Stomach (tissue), 4 donors: ENCODE results near the gene ANLN.

Source experiments
- CTCF ChIP-seq, 7 experiments: fragments of 450-650 bp in 4 of 7; fragments of 200-600 bp in 3 of 7; sonication (generic) in 3 of 7; IDR thresholded peaks; one replicate each; pipeline ENCODE4 v1.5.1; 2016 to 2019; ENCODE audit warnings: antibody characterized with exemption in 7 of 7, control low read depth in 2 of 7, mild to moderate bottlenecking in 1 of 7
- POLR2AphosphoS5 ChIP-seq, 3 donors: sonication (generic); formaldehyde crosslinking; IDR thresholded peaks; one replicate each; pipeline ENCODE4 v1.6.1; 2016; ENCODE audit warnings: antibody characterized with exemption in 3 of 3

DNA sequence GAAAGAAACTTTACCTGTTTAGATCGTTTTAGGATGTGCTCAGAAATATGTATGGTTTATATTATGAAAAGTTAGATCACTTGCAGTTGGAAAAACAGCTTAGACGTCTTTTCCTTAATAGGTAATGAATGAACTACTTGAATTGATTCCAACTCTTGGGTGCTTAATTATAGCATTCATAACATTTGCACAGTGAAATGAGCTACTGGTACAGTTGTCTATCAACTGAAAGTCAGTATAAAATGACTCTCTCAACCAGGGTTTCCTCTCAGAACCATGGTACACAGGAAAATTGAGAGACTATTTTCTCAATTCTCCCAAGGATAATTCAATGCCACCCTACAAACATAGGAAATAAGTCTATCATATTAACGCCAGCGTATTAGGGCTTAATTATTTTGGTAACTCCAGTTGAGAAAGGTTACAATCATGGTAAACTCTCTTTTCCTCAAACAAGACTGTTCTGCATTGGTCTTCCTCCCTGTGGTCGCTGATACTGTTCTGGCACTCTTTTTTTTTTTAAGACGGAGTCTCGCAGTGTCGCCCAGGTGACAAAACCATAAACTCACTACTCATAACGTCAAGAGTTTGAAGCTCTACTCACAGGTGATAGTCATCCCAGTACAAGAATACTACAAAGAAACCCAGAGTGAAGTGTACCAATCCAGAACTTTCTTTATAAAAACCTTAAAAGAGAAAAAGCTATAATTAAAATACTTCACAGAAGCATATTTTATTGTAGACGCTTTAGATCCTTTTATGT, 2.0 kb downstream of the ANLN start:
- no peak for TF ChIP-seq CTCF (IDR thresholded peaks at IDR 0.05)
- TF ChIP-seq POLR2AphosphoS5 (IDR thresholded peaks at IDR 0.05) = no peak
